Measurements from ENCODE around the gene SDK2.
A peak's percentile ranks its signal among the peaks of the same experiment; 100 is the strongest.

Gene SDK2

DNA sequence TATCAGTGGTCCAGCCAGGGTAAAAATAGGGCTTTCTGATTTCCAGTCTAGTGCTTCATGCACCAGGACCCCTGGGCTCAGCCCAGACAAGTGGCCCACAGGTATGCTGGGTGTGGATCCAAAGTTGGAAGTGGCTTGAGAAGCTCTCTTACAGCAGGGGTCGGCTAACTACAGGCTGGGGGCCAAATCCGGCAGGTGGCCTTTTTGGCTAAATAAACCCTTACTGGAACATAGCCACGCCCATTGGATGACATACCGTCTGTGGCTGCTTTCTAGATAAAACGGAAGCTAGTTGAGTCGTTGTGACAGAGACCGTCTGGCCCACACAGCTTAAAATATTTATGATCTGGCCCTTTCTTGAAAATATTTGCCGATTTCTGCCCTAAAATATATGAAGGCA lies 213.4 kb downstream of the SDK2 start:
- no peak overlapping the region for H2AFZ ChIP-seq (ENCODE audit: low read length)
- no peaks in the 10 kb centered on the region for H3K79me2 ChIP-seq (ENCODE audit: low read length)
- no peaks in the 10 kb centered on the region for H4K20me1 ChIP-seq (ENCODE audit: insufficient read depth, low read length)
- H3K36me3 ChIP-seq (replicated peaks; ENCODE audit: insufficient read depth, low read length) = no peaks in the 10 kb centered on the region
- H3K9me3 ChIP-seq (replicated peaks; ENCODE audit: insufficient read depth, low read length) = no peaks in the 10 kb centered on the region
- no peaks in the 10 kb centered on the region for H3K9me2 ChIP-seq (replicated peaks; ENCODE audit: insufficient read depth, low read length)
- no peak overlapping the region for H3K27ac ChIP-seq (ENCODE audit: low read length)
- peak; percentile 36 for DNase-seq
- no peak overlapping the region for H3K9ac ChIP-seq (ENCODE audit: low read length)
- no peak for TF ChIP-seq EZH2 (optimal IDR thresholded peaks at IDR 0.05; ENCODE audit: low read depth, low read length)
- TF ChIP-seq EZH2phosphoT487 (IDR thresholded peaks at IDR 0.05; ENCODE audit: low read length) = no peak
- TF ChIP-seq, protein P1, sequence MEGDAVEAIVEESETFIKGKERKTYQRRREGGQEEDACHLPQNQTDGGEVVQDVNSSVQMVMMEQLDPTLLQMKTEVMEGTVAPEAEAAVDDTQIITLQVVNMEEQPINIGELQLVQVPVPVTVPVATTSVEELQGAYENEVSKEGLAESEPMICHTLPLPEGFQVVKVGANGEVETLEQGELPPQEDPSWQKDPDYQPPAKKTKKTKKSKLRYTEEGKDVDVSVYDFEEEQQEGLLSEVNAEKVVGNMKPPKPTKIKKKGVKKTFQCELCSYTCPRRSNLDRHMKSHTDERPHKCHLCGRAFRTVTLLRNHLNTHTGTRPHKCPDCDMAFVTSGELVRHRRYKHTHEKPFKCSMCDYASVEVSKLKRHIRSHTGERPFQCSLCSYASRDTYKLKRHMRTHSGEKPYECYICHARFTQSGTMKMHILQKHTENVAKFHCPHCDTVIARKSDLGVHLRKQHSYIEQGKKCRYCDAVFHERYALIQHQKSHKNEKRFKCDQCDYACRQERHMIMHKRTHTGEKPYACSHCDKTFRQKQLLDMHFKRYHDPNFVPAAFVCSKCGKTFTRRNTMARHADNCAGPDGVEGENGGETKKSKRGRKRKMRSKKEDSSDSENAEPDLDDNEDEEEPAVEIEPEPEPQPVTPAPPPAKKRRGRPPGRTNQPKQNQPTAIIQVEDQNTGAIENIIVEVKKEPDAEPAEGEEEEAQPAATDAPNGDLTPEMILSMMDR (IDR thresholded peaks at IDR 0.05; ENCODE audit: low read length) = no peak
- H3K4me1 ChIP-seq (ENCODE audit: low read length) = no peaks in the 10 kb centered on the region
- 0 out of 2 replicates have a peak overlapping the region, but pooled peaks have one; percentile 10 for H3K4me2 ChIP-seq (ENCODE audit: low read depth, low read length)
- no peaks in the 10 kb centered on the region for H3F3A ChIP-seq (ENCODE audit: insufficient read depth, low read length)
- H3K27me3 ChIP-seq (replicated peaks; ENCODE audit: insufficient read depth, low read length) = peaks cover 81% of the 10 kb centered on the region
- no peak overlapping the region for H3K4me3 ChIP-seq (ENCODE audit: low read length)

DNA sequence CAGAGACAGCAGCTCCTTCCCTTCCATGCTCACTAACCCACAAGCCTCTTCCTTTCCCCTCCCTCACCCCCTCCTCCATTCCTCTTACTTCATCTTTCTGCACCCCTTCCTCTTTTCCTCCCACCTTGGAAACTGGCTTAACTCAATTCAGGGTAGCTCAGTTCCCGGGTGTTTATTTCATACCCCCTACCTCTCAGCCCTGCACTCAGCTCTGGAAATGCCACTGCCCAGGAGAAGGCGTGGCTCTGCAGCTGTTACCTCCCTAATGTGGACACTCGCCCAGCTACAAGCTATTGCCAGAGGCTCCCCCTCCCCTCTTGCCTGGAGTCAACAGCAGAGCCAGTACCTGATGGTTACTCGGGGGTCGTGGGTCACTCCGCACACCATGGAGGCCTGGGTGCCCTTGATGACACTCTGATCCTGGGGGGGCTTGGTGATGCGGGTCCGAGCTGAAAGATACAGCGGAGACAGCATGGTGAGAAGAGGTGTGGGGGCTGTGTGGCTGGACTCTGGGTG lies 214.0 kb downstream of the SDK2 start:
- H3K27me3 ChIP-seq (replicated peaks; ENCODE audit: insufficient read depth, low read length) = peaks cover 75% of the 10 kb centered on the region
- H3K4me1 ChIP-seq (ENCODE audit: low read length) = no peaks in the 10 kb centered on the region
- no peak overlapping the region for H3K9ac ChIP-seq (ENCODE audit: low read length)
- H3K27ac ChIP-seq (ENCODE audit: low read length) = no peak overlapping the region
- H3K79me2 ChIP-seq (ENCODE audit: low read length) = no peaks in the 10 kb centered on the region
- H3K9me3 ChIP-seq (replicated peaks; ENCODE audit: insufficient read depth, low read length) = no peaks in the 10 kb centered on the region
- H2AFZ ChIP-seq (ENCODE audit: low read length) = no peak overlapping the region
- H3F3A ChIP-seq (ENCODE audit: insufficient read depth, low read length) = no peaks in the 10 kb centered on the region
- DNase-seq = no peak
- H3K36me3 ChIP-seq (replicated peaks; ENCODE audit: insufficient read depth, low read length) = no peaks in the 10 kb centered on the region
- no peak overlapping the region for H3K4me2 ChIP-seq (ENCODE audit: low read depth, low read length)
- H3K9me2 ChIP-seq (replicated peaks; ENCODE audit: insufficient read depth, low read length) = no peaks in the 10 kb centered on the region
- H4K20me1 ChIP-seq (ENCODE audit: insufficient read depth, low read length) = no peaks in the 10 kb centered on the region
- no peak overlapping the region for H3K4me3 ChIP-seq (ENCODE audit: low read length)
- TF ChIP-seq, protein P1 (IDR thresholded peaks at IDR 0.05; ENCODE audit: low read length) = no peak
- no peak for TF ChIP-seq EZH2 (optimal IDR thresholded peaks at IDR 0.05; ENCODE audit: low read depth, low read length)
- no peak for TF ChIP-seq EZH2phosphoT487 (IDR thresholded peaks at IDR 0.05; ENCODE audit: low read length)

DNA sequence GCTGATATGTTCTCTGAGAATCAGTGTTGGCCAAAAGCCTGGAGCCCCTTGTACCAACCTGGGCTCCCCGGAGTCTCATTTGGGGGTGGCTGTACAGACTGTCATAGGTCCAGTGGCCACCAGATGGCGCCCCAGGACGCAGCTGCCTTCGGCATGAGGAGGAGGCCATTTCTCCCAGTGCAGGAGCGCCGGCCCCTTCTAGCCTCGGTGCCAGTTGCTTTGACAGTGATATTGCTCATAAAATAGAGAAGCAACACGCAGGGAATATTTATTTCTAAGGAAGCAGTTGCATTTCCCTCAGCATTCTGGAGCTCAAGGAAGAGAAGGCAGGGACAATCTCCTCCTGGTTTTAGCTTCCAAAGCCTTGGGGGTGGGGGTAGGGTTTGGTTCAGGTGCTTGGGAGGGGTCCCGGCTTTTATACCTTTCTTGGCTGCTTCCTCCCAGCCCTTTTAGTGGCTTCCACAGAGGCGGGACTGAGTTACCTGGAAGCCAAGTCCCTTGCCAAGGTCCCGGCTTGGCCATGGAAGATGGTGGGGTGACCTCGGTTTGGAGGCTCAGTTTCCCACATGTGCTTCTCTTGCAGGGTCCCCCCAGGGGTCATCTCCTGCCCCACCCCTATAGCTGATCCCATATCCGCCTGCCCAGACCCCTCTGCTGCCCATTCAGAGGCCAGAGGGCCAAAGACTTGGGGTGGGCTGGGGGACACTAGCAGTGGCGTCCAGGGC lies 214.6 kb downstream of the SDK2 start:
- H3F3A ChIP-seq (ENCODE audit: insufficient read depth, low read length) = no peaks in the 10 kb centered on the region
- peak; percentile 75 for DNase-seq
- H4K20me1 ChIP-seq (ENCODE audit: insufficient read depth, low read length) = no peaks in the 10 kb centered on the region
- H3K4me3 ChIP-seq (ENCODE audit: low read length) = no peak overlapping the region
- H3K9me2 ChIP-seq (replicated peaks; ENCODE audit: insufficient read depth, low read length) = no peaks in the 10 kb centered on the region
- H3K27me3 ChIP-seq (replicated peaks; ENCODE audit: insufficient read depth, low read length) = peaks cover 73% of the 10 kb centered on the region
- H3K27ac ChIP-seq (ENCODE audit: low read length) = no peak overlapping the region
- no peaks in the 10 kb centered on the region for H3K36me3 ChIP-seq (replicated peaks; ENCODE audit: insufficient read depth, low read length)
- H2AFZ ChIP-seq (ENCODE audit: low read length) = peak overlapping the region; percentile 34; the same call in 1 of the 2 replicates
- H3K4me1 ChIP-seq (ENCODE audit: low read length) = no peaks in the 10 kb centered on the region
- H3K9ac ChIP-seq (ENCODE audit: low read length) = no peak overlapping the region
- no peaks in the 10 kb centered on the region for H3K79me2 ChIP-seq (ENCODE audit: low read length)
- TF ChIP-seq EZH2 (optimal IDR thresholded peaks at IDR 0.05; ENCODE audit: low read depth, low read length) (no peak), EZH2phosphoT487 (IDR thresholded peaks at IDR 0.05; ENCODE audit: low read length) (no peak)
- TF ChIP-seq, protein P1 (IDR thresholded peaks at IDR 0.05; ENCODE audit: low read length) = peak; percentile 94
- no peaks in the 10 kb centered on the region for H3K9me3 ChIP-seq (replicated peaks; ENCODE audit: insufficient read depth, low read length)
- no peak overlapping the region for H3K4me2 ChIP-seq (ENCODE audit: low read depth, low read length)

Data from MM.1S (cell line).